Smooth muscle cell (in vitro differentiated cells): ENCODE data around the gene CDC16. TPM values are rescaled to one million over a fixed set of nuclear protein-coding genes. Genes with fewer than 3 reads are reported as not detected.

Source experiments
- DNase-seq: peaks from one replicate; lab custom pipeline; 2025; ENCODE audit not compliant: unreplicated experiment; lab: John Stamatoyannopoulos, UW
- H2AFZ ChIP-seq: fragments of 200-600 bp; sonication (generic); 2 replicates; pipeline ENCODE4 v1.6.0; 2016; ENCODE audit warnings: antibody characterized with exemption, low read depth, mild to moderate bottlenecking
- H3F3A ChIP-seq: fragments of 200-600 bp; sonication (generic); 2 replicates; pipeline ENCODE4 v1.6.0; 2017; ENCODE audit warnings: antibody characterized with exemption, low read depth
- H3K27ac ChIP-seq: fragments of 200-600 bp; sonication (generic); 2 replicates; pipeline ENCODE4 v1.5.1; 2016; ENCODE audit warnings: low read depth, mild to moderate bottlenecking
- H3K27me3 ChIP-seq: fragments of 200-600 bp; sonication (generic); 2 replicates; pipeline ENCODE4 v1.6.1; 2016; ENCODE audit warnings: low read depth, mild to moderate bottlenecking
- H3K36me3 ChIP-seq: fragments of 200-600 bp; sonication (generic); 2 replicates; pipeline ENCODE4 v1.5.1; 2016; ENCODE audit warnings: low read depth
- H3K4me1 ChIP-seq: fragments of 200-600 bp; sonication (generic); 2 replicates; pipeline ENCODE4 v1.5.1; 2016; ENCODE audit warnings: low read depth
- H3K4me2 ChIP-seq: fragments of 200-600 bp; sonication (generic); 2 replicates; pipeline ENCODE4 v1.6.0; 2016; ENCODE audit warnings: mild to moderate bottlenecking
- H3K4me3 ChIP-seq: fragments of 200-600 bp; sonication (generic); 2 replicates; pipeline ENCODE4 v1.5.1; 2016; ENCODE audit warnings: mild to moderate bottlenecking
- H3K79me2 ChIP-seq: fragments of 200-600 bp; sonication (generic); 2 replicates; pipeline ENCODE4 v1.6.0; 2016; ENCODE audit warnings: low read depth, mild to moderate bottlenecking
- H3K9ac ChIP-seq: fragments of 200-600 bp; sonication (generic); 2 replicates; pipeline ENCODE4 v1.6.0; 2016; ENCODE audit warnings: low read depth
- H3K9me3 ChIP-seq: fragments of 200-600 bp; sonication (generic); replicated peaks from 2 replicates; pipeline ENCODE4 v1.5.1; 2016; ENCODE audit warnings: low read depth
- H4K20me1 ChIP-seq: fragments of 200-600 bp; sonication (generic); 2 replicates; pipeline ENCODE4 v1.6.0; 2016; ENCODE audit warnings: low read depth
- CTCF ChIP-seq: fragments of 200-600 bp; sonication (generic); IDR thresholded peaks from 2 replicates; pipeline ENCODE4 v1.5.1; 2017; ENCODE audit warnings: borderline replicate concordance, mild to moderate bottlenecking, antibody characterized with exemption; ENCODE audit not compliant: insufficient read depth, poor library complexity, severe bottlenecking
- WGBS: methylation state at CpG from one replicate; pipeline ENCODE4 v1.1.7; 2016; ENCODE audit warnings: low lambda C conversion rate; 5-methylcytosine and 5-hydroxymethylcytosine counted together
- polyA plus RNA-seq: library from polyadenylated mRNA; unstranded; fragments of >200 nt; fragmentation: Nextera tagmentation; extraction: Ambion mirVana; gene quantifications from 2 replicates; pipeline ENCODE4 v1.2.1, GENCODE V29; 2016
- total RNA-seq: library from RNA; depleted of rRNA; stranded (reverse); fragments of >200 nt; gene quantifications from 2 replicates; pipeline ENCODE4 v1.2.3, GENCODE V29; 2014

Gene CDC16
- total and polyA plus RNA-seq, 2 experiments from 2014 or later: 31.5 to 43.8 TPM

- 86% methylated on average over 6 of the region's 6 CpGs for WGBS
- no peaks in the 10 kb centered on the region for H3K27me3 ChIP-seq
- no peak overlapping the region for H3K27ac ChIP-seq
- H3K4me1 ChIP-seq: no peaks in the 10 kb centered on the region
- no peak overlapping the region for H3K9ac ChIP-seq
- H3F3A ChIP-seq: no peaks in the 10 kb centered on the region
- no peak overlapping the region for H3K4me2 ChIP-seq
- no peaks in the 10 kb centered on the region for H3K36me3 ChIP-seq
- H4K20me1 ChIP-seq: no peaks in the 10 kb centered on the region
- no peak overlapping the region for H3K4me3 ChIP-seq
- no peak overlapping the region for H2AFZ ChIP-seq
- H3K79me2 ChIP-seq: no peaks in the 10 kb centered on the region
- no peak for TF ChIP-seq CTCF
- no peaks in the 10 kb centered on the region for H3K9me3 ChIP-seq
- no peak for DNase-seq
These were observed 26.6 kb upstream of the CDC16 start for GRCh38 chr13:114208134-114208533.

GRCh38 chr13:114211446-114212157 lies 23.1 kb upstream of the CDC16 start:
- DNase-seq: no peak
- no peaks in the 10 kb centered on the region for H4K20me1 ChIP-seq
- no peaks in the 10 kb centered on the region for H3K4me1 ChIP-seq
- H3K4me3 ChIP-seq: no peak overlapping the region
- peaks cover 3% of the 10 kb centered on the region for H3K27me3 ChIP-seq
- no peaks in the 10 kb centered on the region for H3K79me2 ChIP-seq
- no peaks in the 10 kb centered on the region for H3K36me3 ChIP-seq
- H3F3A ChIP-seq: no peaks in the 10 kb centered on the region
- H3K4me2 ChIP-seq: no peak overlapping the region
- 90% methylated on average over 24 of the region's 26 CpGs for WGBS
- H3K27ac ChIP-seq: no peak overlapping the region
- no peaks in the 10 kb centered on the region for H3K9me3 ChIP-seq
- no peak overlapping the region for H3K9ac ChIP-seq
- no peak for TF ChIP-seq CTCF
- H2AFZ ChIP-seq: no peak overlapping the region

DNA sequence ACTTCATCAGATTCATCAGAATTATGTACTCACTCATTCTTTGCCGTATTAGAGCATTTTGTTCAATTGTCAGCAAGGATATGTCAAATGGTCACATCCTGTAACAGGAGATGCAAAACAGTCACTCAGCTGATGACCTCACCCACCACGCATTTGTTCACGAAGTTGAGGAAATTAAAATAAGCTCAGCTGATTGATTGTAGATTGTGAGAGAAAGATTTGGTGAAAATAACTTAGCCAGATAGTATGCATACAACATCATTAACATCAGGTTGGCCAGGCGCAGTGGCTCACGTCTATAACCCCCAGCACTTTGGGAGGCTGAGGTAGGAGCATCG lies 22.6 kb upstream of the CDC16 start:
- Histone ChIP-seq H3K9me3 (no peaks in the 10 kb centered on the region), H3K4me3 (no peak overlapping the region), H3K27ac (no peak overlapping the region), H3K36me3 (no peaks in the 10 kb centered on the region), H2AFZ (no peak overlapping the region), H3K27me3 (peaks cover 3% of the 10 kb centered on the region), H3F3A (no peaks in the 10 kb centered on the region), H3K9ac (no peak overlapping the region), H3K79me2 (no peaks in the 10 kb centered on the region), H3K4me1 (no peaks in the 10 kb centered on the region), H4K20me1 (no peaks in the 10 kb centered on the region), H3K4me2 (no peak overlapping the region)
- DNase-seq: no peak
- WGBS: 78% methylated on average over 6 of the region's 6 CpGs
- TF ChIP-seq CTCF: no peak

DNA sequence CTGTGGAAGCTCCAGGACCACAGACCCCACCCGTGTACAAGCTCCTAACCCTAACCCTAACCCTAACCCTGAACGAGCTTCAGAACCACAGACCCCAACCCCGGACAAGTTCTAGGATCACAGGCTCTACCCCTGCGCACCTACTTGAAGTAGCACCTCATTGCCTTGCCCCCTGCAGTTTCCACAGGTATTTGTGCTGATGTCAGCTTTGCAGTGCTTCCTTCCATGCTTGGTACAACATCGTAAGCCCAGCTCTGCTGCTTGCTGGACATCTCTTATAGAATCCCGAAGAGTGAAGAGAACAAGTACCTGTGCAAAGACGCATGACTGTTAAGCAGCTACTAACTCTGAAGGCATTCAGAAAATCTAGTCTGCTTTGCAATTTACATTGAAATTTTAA lies 20.7 kb upstream of the CDC16 start:
- 69% methylated on average over 7 of the region's 7 CpGs for WGBS
- H3F3A ChIP-seq: no peaks in the 10 kb centered on the region
- no peaks in the 10 kb centered on the region for H4K20me1 ChIP-seq
- no peak overlapping the region for H3K27ac ChIP-seq
- no peak overlapping the region for H3K4me2 ChIP-seq
- no peak for DNase-seq
- no peaks in the 10 kb centered on the region for H3K36me3 ChIP-seq
- no peaks in the 10 kb centered on the region for H3K4me1 ChIP-seq
- TF ChIP-seq CTCF: no peak
- no peaks in the 10 kb centered on the region for H3K9me3 ChIP-seq
- H3K4me3 ChIP-seq: no peak overlapping the region
- H3K9ac ChIP-seq: no peak overlapping the region
- H2AFZ ChIP-seq: no peak overlapping the region
- H3K27me3 ChIP-seq: peaks cover 3% of the 10 kb centered on the region
- no peaks in the 10 kb centered on the region for H3K79me2 ChIP-seq
